HG02759 (cell line): Measurements from ENCODE around the gene PROX2.

Experiments
- ATAC-seq: cut with Tn5 transposase; IDR thresholded peaks from one replicate; pipeline ENCODE4 v1.9.1; 2021; ENCODE audit warnings: mild to moderate bottlenecking, moderate library complexity; ENCODE audit not compliant: unreplicated experiment

The PROX2 gene

DNA sequence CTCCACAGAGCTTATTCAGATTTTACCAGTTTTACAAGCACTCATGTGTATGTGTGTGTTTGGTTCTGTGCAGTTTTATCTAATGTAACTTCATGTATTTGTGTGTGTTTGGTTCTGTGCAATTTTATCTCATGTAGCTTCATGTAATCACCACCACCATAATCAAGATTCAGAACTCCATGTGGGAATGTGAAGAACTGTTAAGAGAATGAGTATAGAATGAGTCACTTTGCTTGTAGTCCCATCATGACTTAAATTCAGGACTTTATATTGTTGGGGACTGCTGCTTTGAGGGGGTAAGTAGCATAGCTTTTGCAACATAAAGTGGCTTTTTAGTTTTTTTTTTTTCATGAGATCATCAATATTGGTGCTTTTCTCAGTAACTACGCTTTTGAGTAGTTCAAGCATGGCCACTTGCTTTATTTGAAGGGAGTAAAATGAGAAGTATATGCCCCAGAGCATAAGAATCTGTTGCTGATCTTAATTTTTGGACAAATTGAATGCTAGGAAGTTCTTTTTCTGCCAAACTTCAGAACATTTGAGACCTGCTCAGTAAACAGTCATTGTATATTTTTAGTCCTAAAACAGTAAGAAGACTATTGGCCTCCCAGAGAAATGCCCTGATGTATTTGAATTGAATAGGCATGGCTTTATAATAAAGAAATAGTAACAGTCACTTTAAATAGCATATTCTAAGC, 28.8 kb downstream of the PROX2 start:
- no peak for ATAC-seq

DNA sequence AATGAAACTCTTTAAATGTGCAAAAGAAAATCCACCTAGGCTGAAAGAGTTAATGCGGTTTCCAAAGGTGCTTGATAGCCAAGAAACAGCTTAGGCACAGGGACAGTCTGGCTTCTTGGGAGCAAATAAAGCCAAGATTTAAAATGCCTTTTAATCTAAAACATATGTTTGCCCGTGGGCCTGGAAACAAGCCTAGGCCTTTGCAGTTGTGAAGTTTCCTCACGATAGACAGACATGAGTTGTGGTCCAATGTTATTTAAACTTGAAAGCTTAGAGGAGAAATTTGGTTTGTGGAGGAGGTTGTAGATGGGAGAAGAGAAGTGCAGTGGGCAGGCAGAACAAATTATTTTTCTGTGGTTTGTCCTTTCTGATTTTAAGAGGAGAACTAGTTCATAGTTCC, 29.8 kb downstream of the PROX2 start:
- no peak for ATAC-seq

DNA sequence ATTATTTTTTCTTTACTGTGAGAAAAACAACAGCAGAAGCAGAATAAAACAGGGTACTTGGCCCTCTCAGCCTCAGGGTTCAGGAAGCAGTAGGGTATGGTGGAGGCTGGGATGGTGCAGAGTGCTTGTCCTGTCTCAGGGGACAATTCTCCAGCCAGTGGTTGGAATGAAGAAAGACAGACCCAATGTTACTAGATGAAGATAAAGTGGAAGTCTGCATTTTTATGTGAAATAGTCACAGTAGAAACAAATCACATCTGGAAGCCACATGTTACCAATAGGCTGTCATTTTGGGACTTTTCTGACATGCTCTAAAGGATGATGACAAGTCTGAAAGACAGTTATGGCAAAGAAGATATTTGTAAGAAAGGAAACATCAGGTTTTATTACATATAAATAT, 32.3 kb downstream of the PROX2 start:
- ATAC-seq, result no peak

DNA sequence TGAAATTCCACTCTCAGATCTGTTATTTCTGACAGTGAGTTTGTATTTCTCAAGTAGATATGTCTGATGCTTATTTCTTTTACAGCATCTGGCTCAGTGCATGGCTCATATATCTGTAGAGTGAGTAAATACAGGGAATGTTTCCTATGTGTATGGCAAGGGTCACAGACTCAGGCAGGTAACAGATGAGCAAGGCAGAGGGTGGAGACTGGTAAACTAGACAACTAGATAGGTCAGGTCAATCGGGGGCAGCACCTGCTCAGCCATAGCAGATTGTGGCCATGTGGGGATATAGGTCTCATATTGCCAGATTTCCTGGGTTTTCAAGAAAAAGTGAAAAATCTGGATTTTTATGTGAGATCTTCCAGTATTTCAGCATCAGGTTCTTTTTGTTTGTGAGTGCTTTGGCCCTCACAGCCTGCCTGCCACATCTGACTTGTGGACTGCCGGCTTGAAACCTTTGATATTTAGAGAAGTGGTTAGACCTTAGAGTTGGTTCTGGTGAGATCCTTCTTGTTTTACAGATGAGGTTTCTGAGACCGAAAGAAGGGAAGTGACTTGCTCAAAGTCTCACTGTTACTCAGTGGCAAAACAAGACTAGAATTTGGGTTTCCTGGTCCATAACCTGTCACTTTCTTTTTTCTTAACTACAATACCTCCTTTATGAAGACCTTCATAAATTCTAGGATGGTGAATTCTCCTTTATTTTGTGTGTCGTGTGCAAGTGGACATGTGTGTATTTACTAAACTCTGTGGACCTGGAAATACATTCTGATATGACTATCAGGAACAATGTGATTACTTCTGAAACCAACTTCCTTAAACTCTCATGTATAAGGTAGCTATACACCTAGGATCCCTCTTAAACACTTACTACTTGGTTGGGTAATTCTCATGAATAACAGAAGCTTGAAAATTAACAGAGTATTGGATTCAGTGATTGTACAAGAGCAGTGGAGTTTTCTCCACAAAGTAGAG, 34.4 kb downstream of the PROX2 start:
- ATAC-seq, result peak; percentile 79

DNA sequence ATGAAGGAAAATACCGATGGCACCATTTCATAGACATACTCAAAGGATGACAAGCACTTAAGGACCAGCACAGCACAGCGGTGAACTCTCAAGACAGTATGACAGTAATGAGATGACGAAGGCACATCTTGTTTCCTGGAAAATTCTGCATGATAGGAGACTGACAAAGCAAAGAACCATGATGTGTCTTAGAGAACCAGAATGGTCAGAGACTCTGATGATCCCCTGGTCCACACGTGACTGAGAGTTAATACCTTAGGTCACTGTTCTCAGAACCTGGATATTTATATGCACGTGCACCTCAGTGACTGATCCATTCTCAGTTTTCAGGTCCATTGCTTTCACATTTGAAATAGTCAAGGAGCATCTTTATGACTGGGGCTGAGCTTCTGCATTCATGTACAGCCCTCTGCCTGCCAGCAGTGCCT, 35.3 kb downstream of the PROX2 start:
- ATAC-seq, result peak; percentile 45

DNA sequence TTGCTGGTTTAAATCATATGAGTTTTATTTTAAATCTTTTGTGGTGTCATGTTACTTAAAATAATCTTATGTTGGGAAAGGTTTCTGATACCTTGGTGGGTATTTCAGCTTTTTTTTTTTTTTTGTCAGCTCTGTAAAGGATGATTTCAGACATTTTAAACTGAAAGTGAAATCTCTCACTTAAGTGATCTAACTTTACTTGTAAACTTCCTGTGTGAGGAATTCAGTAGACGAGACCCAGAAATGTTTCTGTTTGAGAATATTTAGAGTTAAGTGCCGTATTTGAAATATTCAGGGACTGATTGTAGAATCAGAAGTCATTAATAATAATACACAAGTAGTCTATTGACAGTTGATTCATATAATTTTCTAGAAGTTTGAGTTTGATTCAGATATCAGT, 37.8 kb downstream of the PROX2 start:
- ATAC-seq, result no peak

DNA sequence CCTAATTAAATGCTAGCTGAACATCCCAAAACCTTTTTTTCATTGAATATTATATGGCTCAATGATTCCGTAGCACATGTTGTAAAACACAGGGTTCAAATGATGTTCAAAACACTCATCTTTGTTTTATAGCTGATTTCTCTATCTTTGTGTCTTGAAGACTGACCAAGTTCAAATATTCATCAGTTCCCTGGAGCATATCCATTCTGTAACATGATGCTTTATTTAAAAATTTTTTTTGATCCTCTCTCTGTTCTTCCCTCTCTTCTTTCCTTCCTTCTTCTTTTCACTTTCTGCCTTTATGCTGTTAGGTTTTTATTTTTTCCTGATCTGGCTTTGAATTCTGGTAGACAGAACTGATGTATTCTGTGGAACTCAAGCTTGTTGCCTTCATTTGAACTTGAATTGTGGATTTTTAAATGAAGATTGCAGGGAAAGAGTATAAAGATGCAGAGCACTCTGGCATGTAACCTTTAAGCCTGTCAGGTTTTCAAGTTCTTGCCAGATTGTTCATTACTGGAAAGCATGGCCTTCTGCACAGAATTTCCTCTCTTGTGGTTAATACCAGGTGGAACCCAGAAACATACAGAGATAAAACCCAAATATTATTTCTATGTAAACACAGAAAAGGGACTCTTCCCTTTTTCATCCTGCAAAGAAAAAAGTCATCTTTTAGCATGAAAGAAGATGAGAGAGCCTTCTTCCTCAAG, 39.5 kb downstream of the PROX2 start:
- no peak for ATAC-seq

DNA sequence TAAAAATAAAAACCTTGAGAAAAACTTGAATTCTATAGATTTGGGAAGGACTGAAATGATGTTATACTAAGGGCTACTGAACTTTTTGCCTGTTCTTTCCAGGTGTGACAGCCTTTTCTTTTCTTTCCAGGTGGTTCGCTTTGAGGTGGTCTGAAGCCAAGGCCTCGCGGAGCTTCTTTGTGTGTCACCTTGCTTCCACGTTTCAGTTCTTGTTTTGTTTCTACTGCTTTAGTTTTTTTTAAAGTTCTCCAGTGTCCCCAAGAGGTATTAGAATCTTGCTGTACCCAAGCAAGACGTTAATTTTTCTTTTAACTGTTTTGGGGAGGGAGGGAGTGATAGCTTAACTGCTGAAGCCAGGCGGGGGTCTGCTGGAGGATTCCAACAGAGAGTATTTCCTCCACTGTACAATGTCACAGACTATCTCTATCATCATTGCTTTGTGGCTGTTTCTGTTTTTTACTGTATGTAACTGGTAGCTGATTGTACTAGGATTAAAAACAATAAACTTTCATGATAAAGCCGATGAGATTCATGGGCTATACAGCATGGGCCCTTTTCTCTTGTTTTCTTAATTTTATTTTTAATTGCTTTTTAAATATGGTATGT, 40.2 kb downstream of the PROX2 start:
- ATAC-seq, result no peak

DNA sequence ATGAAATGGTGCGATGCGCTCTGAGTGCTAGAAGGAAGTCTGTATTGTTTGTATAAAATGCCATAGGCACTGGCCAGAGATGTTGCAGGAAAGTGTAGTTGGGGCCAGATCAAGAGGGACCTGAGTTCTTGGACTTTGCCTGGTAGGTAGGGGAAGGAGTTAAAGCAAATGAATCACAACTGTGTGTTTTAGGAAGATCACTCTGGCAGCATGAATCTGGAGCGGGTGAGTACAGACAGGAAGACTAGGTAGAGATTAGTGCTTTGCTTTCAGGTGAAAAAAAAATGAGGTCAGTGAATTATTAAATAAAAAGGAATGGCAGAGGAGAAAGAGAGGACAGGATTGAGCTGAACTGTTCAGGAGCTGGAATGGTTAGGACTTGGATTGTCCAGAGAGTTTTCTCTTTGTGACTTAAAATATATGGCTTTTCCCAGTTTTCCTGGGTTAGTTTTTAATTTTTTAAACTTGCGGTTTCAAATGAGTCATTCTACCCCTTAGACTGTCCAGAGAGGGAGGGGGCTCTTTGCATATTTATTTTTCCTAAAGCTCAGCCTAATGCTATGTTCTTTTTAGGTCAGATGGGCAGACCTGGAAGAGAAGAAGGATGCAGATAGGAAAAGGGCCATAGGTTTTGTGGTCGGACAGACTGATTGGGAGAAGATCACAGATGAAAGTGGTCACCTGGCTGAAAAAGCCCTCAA, 41.1 kb downstream of the PROX2 start:
- ATAC-seq, result no peak

DNA sequence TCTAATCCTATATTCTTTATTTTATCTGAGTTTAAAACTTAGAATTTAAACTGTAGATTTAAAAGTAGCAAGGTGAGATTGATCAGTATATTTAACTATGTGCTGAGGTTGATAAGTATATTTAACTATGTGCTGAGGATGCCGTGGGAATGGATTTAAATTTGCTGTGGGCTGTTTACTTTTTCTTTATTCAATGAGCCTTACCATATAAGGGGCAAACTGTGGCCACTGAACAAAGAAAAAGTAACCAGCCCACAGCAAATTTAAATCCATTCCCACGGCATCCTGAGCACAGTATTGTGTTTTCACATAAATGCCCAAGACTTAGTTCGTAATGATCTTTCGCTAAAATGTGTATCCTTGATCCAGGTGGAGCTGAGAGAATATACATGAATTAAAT, 43.1 kb downstream of the PROX2 start:
- no peak for ATAC-seq

DNA sequence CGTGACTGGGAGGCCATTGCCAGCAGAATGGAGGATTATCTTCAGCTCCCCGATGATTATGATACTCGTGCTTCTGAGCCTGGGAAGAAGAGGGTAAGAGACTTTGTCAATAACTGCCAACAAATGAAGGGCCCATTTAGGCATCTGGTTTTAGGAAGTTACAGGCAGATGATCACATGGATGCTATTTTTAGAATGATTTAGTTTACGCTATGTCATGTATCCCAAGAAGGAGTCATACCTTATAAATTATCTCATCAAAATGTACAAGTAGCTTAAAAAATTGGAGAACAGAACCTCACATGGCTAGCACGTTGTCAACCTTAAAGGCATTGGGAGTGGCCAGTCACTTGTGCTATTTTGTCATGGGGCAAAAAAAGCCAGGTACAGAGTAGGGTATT, 46.7 kb downstream of the PROX2 start:
- no peak for ATAC-seq

DNA sequence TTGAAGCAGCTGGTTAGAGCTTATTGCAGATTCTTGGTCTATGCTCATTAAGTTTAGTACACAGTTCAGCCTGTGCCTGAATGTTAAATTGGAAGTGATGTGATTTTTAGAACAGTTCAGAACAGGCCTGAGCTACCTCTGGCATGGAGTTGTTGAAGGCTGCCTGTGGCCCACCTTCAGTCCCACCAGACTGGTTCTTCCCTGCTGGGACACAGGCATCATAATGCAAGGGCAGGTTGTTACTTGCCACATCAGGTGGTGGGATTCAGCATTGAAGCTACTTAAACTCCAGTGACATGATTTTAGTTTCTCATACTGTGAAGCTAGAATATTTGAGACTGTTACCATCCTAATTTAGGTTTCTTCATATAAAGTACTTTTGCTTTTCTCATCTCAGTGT, 49.4 kb downstream of the PROX2 start:
- no peak for ATAC-seq
